ENCODE results near the gene VPS35L. TPM values are rescaled to one million over a fixed set of nuclear protein-coding genes. Genes with fewer than 3 reads are reported as not detected.

The VPS35L gene
- total RNA-seq, 2 donors from 2014 or later: 37.6 to 47.6 TPM

DNA sequence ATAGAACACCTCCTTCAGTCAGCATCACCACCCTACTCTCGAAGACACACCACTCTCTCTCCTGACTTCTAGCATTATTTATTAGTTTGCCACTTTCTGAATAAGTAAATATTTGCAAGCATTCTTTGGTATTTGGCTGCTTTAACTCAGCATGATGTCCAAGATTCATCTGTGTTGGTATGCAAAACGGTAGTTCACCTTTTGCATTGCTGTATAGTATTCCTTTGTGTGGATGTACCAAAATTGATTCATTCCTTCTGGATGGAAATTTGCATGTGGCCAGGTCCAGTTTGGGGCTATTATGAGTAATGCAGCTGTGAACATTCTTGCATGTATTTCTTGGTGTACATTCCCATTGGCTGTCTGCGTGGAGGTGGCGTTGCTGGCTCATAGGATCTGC is 129.7 kb downstream of the VPS35L start:
- H3K9me3 ChIP-seq (ENCODE audit: control insufficient read depth, low read length, poor library complexity, severe bottlenecking): no peaks in the 10 kb centered on the region
- no peak overlapping the region for H3K4me3 Mint-ChIP-seq
- H3K4me1 Mint-ChIP-seq: peaks cover 19% of the 10 kb centered on the region
- no peaks in the 10 kb centered on the region for H3K27me3 Mint-ChIP-seq
- no peak overlapping the region for H3K27ac Mint-ChIP-seq
- no peak for DNase-seq
- H3K36me3 Mint-ChIP-seq (ENCODE audit: low read depth): peaks cover 6% of the 10 kb centered on the region
- no peak for ATAC-seq

- H3K4me3 Mint-ChIP-seq: no peak overlapping the region
Observed at GRCh38 chr16:19687279-19687678, 131.8 kb downstream of the VPS35L start.

DNA sequence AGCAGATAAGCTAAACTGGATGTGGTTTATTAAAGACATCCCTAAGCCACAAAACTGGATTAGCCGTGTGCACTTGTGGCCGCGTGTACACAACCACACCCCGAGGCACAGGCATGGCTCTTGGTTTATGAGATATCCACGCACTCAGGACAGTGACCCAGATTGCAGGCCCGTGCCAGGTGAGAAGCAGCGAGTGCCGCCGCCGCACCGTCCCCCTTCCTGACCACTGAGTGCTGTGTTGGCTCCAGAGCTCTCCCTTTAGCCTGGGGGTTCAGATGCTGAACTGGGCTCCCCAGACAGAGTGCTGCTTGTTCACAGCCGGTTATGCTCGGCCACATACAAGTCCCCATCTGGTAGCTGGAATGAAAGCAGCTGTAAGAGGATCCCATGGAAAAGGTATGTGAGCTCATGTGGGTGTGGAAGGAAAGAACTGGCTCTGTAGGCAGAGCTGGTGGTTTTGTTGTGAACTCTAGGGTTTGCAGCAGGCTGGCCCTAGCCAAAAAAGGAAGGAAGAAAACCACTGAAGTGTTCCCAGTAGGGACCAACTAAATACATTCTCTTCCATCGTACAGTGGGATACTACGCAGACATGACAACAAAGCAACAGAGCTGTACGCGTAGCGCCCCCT is 133.0 kb downstream of the VPS35L start:
- no peak overlapping the region for H3K4me3 Mint-ChIP-seq
- H3K4me1 Mint-ChIP-seq: peaks cover 26% of the 10 kb centered on the region
- no peaks in the 10 kb centered on the region for H3K9me3 ChIP-seq (ENCODE audit: control insufficient read depth, low read length, poor library complexity, severe bottlenecking)
- no peaks in the 10 kb centered on the region for H3K27me3 Mint-ChIP-seq
- H3K27ac Mint-ChIP-seq: peak overlapping the region; percentile 84
- ATAC-seq: peak; percentile 14
- H3K36me3 Mint-ChIP-seq (ENCODE audit: low read depth): peaks cover 6% of the 10 kb centered on the region
- no peak for DNase-seq

More at GRCh38 chr16:19687279-19687678, 131.8 kb downstream of the VPS35L start:
- no peak for DNase-seq
- H3K4me1 Mint-ChIP-seq: peaks cover 22% of the 10 kb centered on the region
- no peak for ATAC-seq
- H3K27ac Mint-ChIP-seq: peak overlapping the region; percentile 81
- no peaks in the 10 kb centered on the region for H3K9me3 ChIP-seq (ENCODE audit: control insufficient read depth, low read length, poor library complexity, severe bottlenecking)
- no peaks in the 10 kb centered on the region for H3K27me3 Mint-ChIP-seq
- peaks cover 6% of the 10 kb centered on the region for H3K36me3 Mint-ChIP-seq (ENCODE audit: low read depth)

- Mint-ChIP-seq H3K27ac (peak overlapping the region; percentile 84), H3K27me3 (no peaks in the 10 kb centered on the region), H3K4me1 (peaks cover 26% of the 10 kb centered on the region), H3K36me3 (ENCODE audit: low read depth) (peaks cover 6% of the 10 kb centered on the region), H3K4me3 (peak overlapping the region; percentile 47)
- H3K9me3 ChIP-seq (ENCODE audit: control insufficient read depth, low read length, poor library complexity, severe bottlenecking): no peaks in the 10 kb centered on the region
- DNase-seq (no peak), ATAC-seq (no peak)
Observed at GRCh38 chr16:19689342-19689741, 133.8 kb downstream of the VPS35L start.

GRCh38 chr16:19690196-19690595 is 134.7 kb downstream of the VPS35L start:
- Mint-ChIP-seq H3K27ac (peak overlapping the region; percentile 84), H3K4me1 (peaks cover 26% of the 10 kb centered on the region), H3K36me3 (ENCODE audit: low read depth) (peaks cover 6% of the 10 kb centered on the region), H3K4me3 (no peak overlapping the region), H3K27me3 (no peaks in the 10 kb centered on the region)
- H3K9me3 ChIP-seq (ENCODE audit: control insufficient read depth, low read length, poor library complexity, severe bottlenecking): no peaks in the 10 kb centered on the region
- no peak for ATAC-seq
- DNase-seq: no peak

DNA sequence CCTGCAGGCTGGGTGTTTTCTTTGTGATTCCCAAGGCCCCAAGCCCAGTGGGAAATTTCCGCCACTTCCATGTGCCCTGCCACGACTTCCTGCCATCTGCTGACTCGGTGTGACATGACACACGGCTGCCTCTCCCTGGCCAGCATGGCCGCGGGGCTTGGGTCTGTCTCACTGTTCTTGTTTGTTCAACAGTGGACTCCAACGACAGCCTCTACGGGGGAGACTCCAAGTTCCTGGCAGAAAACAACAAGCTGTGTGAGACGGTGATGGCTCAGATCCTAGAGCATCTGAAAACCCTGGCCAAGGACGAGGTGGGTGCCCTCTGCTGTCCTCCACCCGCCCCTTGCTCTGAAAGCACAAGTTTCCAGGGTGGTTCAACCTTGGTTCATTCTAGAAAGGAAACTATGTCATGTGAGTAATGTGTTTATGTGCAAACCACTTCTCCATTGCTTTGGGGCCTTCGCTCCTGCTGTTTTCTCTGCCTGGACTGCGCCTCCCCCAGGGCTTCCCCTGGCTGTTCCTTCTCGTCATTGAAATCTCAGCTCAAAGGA is 135.7 kb downstream of the VPS35L start:
- H3K27ac Mint-ChIP-seq: no peak overlapping the region
- peaks cover 4% of the 10 kb centered on the region for H3K36me3 Mint-ChIP-seq (ENCODE audit: low read depth)
- no peaks in the 10 kb centered on the region for H3K9me3 ChIP-seq (ENCODE audit: control insufficient read depth, low read length, poor library complexity, severe bottlenecking)
- H3K4me3 Mint-ChIP-seq: no peak overlapping the region
- H3K4me1 Mint-ChIP-seq: peaks cover 31% of the 10 kb centered on the region
- H3K27me3 Mint-ChIP-seq: no peaks in the 10 kb centered on the region
- ATAC-seq: no peak
- DNase-seq: no peak

DNA sequence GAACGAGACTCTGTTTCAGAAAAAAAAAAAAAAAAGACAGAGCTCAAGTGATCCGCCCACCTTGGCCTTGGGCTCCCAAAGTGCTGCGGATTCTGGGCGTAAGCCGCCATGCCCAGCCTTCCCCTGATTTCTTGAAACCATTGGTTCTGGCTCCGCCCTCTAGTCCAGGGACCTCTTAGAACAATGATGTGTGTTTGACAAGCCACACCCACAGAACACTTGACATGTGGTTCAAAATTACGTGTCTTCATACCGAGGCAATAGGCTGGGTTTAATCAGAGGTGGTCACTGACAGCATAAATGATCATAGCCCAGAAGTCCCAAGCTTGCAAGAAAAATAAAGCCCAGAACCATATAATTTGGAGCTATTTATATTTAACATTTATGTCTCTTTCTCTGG is 139.5 kb downstream of the VPS35L start:
- ATAC-seq (no peak), DNase-seq (no peak)
- H3K9me3 ChIP-seq (ENCODE audit: control insufficient read depth, low read length, poor library complexity, severe bottlenecking): no peaks in the 10 kb centered on the region
- Mint-ChIP-seq H3K27me3 (no peaks in the 10 kb centered on the region), H3K4me3 (no peak overlapping the region), H3K36me3 (ENCODE audit: low read depth) (no peaks in the 10 kb centered on the region), H3K4me1 (peaks cover 43% of the 10 kb centered on the region), H3K27ac (peak overlapping the region; percentile 91)

GRCh38 chr16:19696328-19696727 is 140.8 kb downstream of the VPS35L start:
- H3K4me1 Mint-ChIP-seq: peaks cover 43% of the 10 kb centered on the region
- no peaks in the 10 kb centered on the region for H3K9me3 ChIP-seq (ENCODE audit: control insufficient read depth, low read length, poor library complexity, severe bottlenecking)
- no peaks in the 10 kb centered on the region for H3K27me3 Mint-ChIP-seq
- DNase-seq (no peak), ATAC-seq (peak; percentile 71)
- H3K4me3 Mint-ChIP-seq: peak overlapping the region; percentile 53
- no peaks in the 10 kb centered on the region for H3K36me3 Mint-ChIP-seq (ENCODE audit: low read depth)
- peak overlapping the region; percentile 91 for H3K27ac Mint-ChIP-seq

DNA sequence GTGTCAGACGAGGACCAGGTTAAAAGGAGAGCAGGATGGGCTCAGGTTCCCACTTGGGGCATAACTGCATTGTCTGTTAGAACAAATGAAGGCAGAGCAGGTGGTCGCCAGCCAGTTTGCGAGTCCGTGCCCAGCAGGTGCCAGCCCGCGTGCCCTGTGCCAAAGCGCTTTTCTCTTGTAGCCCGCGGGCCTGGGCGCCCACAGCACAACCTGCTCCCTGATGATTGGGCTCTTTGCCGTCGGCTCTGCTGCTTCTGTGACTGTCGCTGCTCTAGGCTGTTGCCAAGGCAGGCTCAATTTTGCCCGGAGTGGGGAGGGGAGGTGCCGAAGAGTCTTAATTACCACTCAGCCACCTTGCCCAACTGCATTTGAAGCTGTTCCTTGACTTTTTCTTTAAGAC is 141.5 kb downstream of the VPS35L start:
- peak overlapping the region; percentile 53 for H3K4me3 Mint-ChIP-seq
- peaks cover 40% of the 10 kb centered on the region for H3K4me1 Mint-ChIP-seq
- DNase-seq (no peak), ATAC-seq (no peak)
- H3K36me3 Mint-ChIP-seq (ENCODE audit: low read depth): no peaks in the 10 kb centered on the region
- H3K27me3 Mint-ChIP-seq: no peaks in the 10 kb centered on the region
- peak overlapping the region; percentile 91 for H3K27ac Mint-ChIP-seq
- H3K9me3 ChIP-seq (ENCODE audit: control insufficient read depth, low read length, poor library complexity, severe bottlenecking): no peaks in the 10 kb centered on the region

DNA sequence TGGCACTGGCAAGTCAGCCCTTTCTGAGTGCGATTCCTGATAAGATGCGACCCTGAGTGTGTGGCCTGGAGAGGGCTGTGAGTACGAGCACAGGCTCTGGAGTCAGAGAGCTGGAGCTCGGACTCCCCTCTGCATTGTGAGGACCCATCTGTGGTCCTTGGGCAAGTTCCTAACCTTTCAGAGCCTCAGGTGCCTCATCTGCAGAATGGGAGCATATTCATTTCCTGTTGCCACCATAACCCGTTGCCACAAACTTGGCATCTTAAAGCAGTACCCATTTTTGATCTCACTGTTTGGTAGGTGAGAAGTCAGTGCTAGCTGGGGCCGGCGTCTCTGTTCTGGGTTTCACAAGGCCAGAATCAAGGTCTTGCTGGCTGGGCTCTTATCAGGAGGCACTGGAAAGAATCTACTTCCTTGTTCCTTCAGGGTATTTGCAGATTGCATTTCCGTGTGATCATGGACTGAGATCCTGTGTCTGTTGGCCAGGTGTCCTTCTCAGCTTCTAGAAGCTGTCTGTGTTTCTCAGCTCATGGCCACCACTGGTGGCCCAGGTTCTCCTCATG is 142.3 kb downstream of the VPS35L start:
- no peaks in the 10 kb centered on the region for H3K9me3 ChIP-seq (ENCODE audit: control insufficient read depth, low read length, poor library complexity, severe bottlenecking)
- Mint-ChIP-seq H3K4me1 (peaks cover 39% of the 10 kb centered on the region), H3K27ac (peak overlapping the region; percentile 37), H3K36me3 (ENCODE audit: low read depth) (no peaks in the 10 kb centered on the region), H3K27me3 (no peaks in the 10 kb centered on the region), H3K4me3 (no peak overlapping the region)
- ATAC-seq: no peak
- DNase-seq: no peak

- no peaks in the 10 kb centered on the region for H3K36me3 Mint-ChIP-seq (ENCODE audit: low read depth)
- H3K27me3 Mint-ChIP-seq: no peaks in the 10 kb centered on the region
- no peak for ATAC-seq
- no peak for DNase-seq
- peaks cover 36% of the 10 kb centered on the region for H3K4me1 Mint-ChIP-seq
- H3K4me3 Mint-ChIP-seq: peak overlapping the region; percentile 58
- no peaks in the 10 kb centered on the region for H3K9me3 ChIP-seq (ENCODE audit: control insufficient read depth, low read length, poor library complexity, severe bottlenecking)
- H3K27ac Mint-ChIP-seq: peak overlapping the region; percentile 37
Observed at GRCh38 chr16:19698480-19699465, 143.3 kb downstream of the VPS35L start.

DNA sequence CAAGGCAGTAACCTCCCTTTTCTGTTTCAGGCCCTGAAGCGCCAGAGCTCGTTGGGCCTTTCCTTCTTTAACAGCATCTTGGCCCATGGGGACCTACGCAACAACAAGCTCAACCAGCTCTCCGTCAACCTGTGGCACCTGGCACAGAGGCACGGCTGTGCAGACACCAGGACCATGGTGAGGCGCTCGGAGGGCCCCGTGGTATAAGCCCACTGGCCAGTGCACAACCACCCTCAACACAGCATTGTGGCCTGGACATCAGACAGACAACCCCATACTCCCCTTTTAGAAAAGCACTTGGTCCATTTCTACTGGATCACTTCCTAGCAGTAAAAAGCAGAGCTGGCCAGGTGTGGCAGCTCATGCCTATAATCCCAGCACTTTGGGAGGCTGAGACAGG is 144.0 kb downstream of the VPS35L start:
- Mint-ChIP-seq H3K4me3 (no peak overlapping the region), H3K36me3 (ENCODE audit: low read depth) (peaks cover 4% of the 10 kb centered on the region), H3K4me1 (peaks cover 36% of the 10 kb centered on the region), H3K27ac (peak overlapping the region; percentile 37), H3K27me3 (no peaks in the 10 kb centered on the region)
- H3K9me3 ChIP-seq (ENCODE audit: control insufficient read depth, low read length, poor library complexity, severe bottlenecking): no peaks in the 10 kb centered on the region
- no peak for ATAC-seq
- DNase-seq: no peak

DNA sequence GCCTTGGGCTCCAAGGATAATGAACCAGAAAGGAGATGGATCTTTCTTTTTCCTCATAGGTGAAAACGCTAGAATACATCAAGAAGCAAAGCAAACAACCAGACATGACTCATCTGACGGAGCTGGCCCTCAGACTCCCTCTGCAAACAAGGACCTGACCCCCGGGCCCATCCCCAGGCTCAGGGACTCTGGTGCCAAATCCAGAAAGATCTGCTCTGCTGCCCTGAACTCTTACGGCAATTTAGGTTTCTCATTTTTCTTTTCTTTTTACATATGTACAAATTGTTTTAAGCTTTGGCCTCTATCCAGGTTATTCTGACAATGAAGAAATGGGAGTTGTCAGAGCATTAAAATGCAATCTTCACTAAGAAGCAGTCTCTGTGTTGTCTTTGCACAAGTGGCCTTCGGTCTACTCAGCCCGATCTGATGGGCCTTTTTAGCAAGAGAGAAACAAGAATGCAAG is 144.8 kb downstream of the VPS35L start:
- H3K27ac Mint-ChIP-seq: peak overlapping the region; percentile 4
- peaks cover 36% of the 10 kb centered on the region for H3K4me1 Mint-ChIP-seq
- DNase-seq (no peak), ATAC-seq (no peak)
- H3K4me3 Mint-ChIP-seq: no peak overlapping the region
- no peaks in the 10 kb centered on the region for H3K27me3 Mint-ChIP-seq
- H3K9me3 ChIP-seq (ENCODE audit: control insufficient read depth, low read length, poor library complexity, severe bottlenecking): no peaks in the 10 kb centered on the region
- peaks cover 4% of the 10 kb centered on the region for H3K36me3 Mint-ChIP-seq (ENCODE audit: low read depth)
